DOHH2 (cell line): ENCODE measurements around the gene SLC43A2.

Source experiments
- CTCF ChIP-seq: fragments of 200-600 bp; sonication (generic); IDR thresholded peaks from one replicate; pipeline ENCODE4 v1.5.1; 2014; ENCODE audit warnings: antibody characterized with exemption, mild to moderate bottlenecking, low read depth, low read length; ENCODE audit not compliant: poor library complexity, severe bottlenecking
- EZH2phosphoT487 ChIP-seq: fragments of 200-600 bp; sonication (generic); IDR thresholded peaks from 2 replicates; pipeline ENCODE4 v1.6.1; 2017; ENCODE audit warnings: borderline replicate concordance, mild to moderate bottlenecking, antibody characterized with exemption, low read length, moderate library complexity, mixed read lengths

GRCh38 chr17:1580979-1581676 is 47.5 kb downstream of the SLC43A2 start:
- no peak for TF ChIP-seq EZH2phosphoT487
- TF ChIP-seq CTCF = no peak
